ENCODE results near the gene INTS12.

DNA sequence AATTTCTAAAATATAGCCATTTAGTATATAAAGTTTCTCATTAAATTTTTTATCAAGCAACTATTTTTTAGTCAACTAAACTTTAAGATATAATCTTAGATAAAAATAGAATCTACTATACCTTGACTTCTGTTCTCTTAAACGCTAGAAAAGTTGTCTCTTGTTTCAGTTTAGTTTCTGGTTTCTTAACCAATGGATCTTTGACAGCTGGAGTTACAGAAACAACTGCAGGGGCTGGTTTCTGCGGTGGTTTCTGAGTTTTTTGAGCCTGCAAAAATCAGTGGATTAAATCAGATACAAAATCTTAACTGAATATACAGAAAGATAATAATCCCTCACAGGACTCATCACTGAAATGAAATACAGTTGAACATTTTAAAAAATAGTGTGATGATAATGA lies 21.9 kb downstream of the INTS12 start:
- no peak for TF ChIP-seq POLR2A (IDR thresholded peaks at IDR 0.05)
- TF ChIP-seq, protein P1, sequence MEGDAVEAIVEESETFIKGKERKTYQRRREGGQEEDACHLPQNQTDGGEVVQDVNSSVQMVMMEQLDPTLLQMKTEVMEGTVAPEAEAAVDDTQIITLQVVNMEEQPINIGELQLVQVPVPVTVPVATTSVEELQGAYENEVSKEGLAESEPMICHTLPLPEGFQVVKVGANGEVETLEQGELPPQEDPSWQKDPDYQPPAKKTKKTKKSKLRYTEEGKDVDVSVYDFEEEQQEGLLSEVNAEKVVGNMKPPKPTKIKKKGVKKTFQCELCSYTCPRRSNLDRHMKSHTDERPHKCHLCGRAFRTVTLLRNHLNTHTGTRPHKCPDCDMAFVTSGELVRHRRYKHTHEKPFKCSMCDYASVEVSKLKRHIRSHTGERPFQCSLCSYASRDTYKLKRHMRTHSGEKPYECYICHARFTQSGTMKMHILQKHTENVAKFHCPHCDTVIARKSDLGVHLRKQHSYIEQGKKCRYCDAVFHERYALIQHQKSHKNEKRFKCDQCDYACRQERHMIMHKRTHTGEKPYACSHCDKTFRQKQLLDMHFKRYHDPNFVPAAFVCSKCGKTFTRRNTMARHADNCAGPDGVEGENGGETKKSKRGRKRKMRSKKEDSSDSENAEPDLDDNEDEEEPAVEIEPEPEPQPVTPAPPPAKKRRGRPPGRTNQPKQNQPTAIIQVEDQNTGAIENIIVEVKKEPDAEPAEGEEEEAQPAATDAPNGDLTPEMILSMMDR (IDR thresholded peaks at IDR 0.05 in 4 of 5, conservative IDR thresholded peaks at IDR 0.05 in 1 of 5): no peak
